ENCODE results near the gene MYO16.
"Not testable (repeated sequence)": the region's sequence is repeated elsewhere in the genome, so short reads cannot be mapped to it uniquely, and the experiment has no call there.

Gene MYO16

DNA sequence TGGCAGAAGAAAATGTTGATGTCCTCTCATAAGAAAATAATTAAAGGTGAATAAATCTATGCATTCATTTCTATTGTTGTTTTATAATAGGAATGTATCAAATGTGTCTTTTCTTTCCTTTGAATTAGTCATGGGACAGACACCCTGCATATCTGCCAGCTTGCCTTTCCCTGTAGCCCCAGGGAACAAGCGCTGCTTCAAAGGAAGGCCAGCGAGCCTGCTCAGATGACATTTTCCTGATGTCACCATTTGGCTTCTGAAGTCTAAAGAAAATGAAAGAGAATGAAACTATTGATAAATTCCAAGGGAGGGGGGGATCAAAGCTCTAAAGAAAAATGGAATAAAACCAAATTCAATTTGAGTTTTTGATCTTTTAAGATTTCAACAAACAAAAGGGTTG lies 582.2 kb downstream of the MYO16 start:
- no peak for DNase-seq

GRCh38 chr13:109212650-109213049 lies 583.2 kb downstream of the MYO16 start:
- no peak for DNase-seq

DNA sequence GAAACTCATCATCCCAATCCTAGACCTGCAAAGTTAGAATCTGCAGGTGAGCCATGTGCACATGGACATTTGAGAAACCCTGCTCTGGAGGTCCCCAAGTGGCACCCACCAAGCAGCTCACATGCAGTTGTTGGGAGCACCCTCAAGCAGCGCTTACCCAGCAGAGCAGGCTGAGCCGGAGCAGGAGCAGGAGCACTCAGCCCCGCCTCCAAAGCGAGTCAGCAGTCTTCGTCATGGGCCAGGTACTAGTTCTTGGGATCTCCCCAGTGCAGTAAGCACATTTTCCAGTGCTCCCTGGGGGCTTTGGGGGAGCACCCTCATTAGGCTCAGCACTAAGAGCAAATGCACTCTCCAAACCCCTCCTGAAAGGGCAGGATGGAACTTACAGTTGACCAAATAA lies 584.3 kb downstream of the MYO16 start:
- DNase-seq, result no peak

- DNase-seq, result no peak
These were observed 585.0 kb downstream of the MYO16 start for GRCh38 chr13:109214393-109214792.

DNA sequence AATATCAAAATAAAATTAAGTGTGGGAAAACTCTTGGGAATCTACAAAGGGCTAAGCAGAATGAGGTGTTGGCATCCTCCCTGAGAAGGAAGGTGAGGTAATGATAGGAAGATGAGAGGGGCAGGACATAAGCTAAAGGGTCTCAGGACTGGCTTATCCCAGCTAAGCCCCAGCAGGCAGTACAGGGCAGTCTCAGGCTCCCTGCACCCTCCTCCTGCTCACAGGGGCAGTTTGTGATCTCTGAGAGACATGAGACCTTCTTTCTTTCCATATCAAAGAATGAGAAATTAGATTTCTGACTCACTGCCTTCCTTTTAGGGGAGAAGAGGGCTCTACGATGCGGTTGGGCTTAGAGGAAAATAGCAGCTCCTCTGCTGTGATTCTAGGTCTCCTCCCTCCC lies 586.0 kb downstream of the MYO16 start:
- no peak for DNase-seq

GRCh38 chr13:109217510-109217909 lies 588.1 kb downstream of the MYO16 start:
- DNase-seq, result not testable (repeated sequence)

- no peak for DNase-seq
These were observed 591.2 kb downstream of the MYO16 start for GRCh38 chr13:109220631-109221030.

DNA sequence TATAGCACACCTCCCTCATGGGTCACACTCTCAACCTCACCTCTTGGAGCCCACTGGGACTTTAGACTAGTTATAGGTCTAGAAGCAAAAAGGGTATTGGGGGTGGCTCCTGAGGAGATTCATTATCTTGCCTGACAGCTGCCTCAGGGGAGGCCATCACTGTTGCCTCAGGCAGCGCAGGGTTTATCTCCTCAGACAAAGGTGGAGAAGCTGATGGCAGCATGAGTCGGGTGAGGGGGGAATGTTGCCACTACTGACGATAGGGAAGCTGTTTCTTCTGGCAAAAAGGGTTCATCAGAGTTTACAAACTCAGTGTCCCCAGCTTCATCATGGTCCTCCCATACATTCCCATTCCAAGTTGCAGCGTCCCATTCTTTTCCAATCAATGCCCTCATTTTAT lies 594.6 kb downstream of the MYO16 start:
- no peak for DNase-seq

GRCh38 chr13:109226631-109227030 lies 597.2 kb downstream of the MYO16 start:
- no peak for DNase-seq

DNA sequence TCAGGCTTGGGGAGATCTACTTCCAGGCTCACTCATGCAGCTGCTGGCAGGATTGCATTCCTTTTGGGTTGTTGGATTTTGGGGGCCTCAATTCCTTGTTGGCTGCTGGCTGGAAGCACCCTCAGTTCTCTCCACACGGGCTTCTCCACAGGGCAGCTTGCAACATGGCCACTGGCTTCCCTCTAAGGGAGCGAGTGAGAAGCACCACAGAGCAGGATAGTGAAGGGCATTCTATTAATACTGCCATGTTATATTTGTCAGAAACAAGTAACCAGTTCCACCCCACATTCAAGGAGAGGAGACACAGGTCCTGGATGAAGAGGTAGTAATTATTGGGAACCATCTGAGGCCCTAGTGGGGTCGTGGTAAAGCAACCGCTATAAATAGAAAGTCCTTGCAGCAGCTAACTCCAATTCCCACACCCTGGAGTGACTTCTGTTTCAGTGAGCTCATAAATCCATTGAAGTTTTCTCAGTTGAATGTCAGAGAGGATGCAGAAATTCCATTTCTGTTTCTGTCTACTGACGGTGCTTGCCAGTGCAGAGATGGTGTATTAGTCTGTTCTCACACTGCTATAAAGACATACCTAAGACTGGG lies 598.0 kb downstream of the MYO16 start:
- DNase-seq, result no peak

GRCh38 chr13:109228211-109228610 lies 598.8 kb downstream of the MYO16 start:
- DNase-seq, result no peak

- DNase-seq, result no peak
These were observed 602.5 kb downstream of the MYO16 start for GRCh38 chr13:109231888-109232287.

- DNase-seq, result no peak
These were observed 603.9 kb downstream of the MYO16 start for GRCh38 chr13:109233293-109233692.

DNA sequence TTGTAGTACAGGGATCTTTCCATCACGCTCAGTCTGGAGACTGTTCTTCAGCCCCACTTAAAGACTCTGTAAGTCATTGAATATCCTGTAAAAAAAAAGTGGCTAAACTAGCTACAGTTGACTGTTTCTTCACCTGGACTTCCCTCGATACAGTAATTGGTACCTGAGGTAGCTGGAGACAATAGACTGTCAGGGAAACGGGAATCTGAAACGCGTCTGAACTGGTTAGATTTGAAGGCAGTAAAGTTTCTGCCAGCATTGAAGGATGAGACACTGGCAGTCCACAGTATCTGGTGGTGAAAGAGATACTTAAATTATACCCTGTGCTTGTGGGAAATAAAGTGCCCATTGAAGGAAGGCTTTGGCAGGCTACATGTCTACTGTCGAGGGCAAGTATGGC lies 606.5 kb downstream of the MYO16 start:
- DNase-seq, result no peak

- DNase-seq, result no peak
These were observed 611.7 kb downstream of the MYO16 start for GRCh38 chr13:109241160-109241559.

GRCh38 chr13:109243311-109243951 lies 614.0 kb downstream of the MYO16 start:
- no peak for DNase-seq

DNA sequence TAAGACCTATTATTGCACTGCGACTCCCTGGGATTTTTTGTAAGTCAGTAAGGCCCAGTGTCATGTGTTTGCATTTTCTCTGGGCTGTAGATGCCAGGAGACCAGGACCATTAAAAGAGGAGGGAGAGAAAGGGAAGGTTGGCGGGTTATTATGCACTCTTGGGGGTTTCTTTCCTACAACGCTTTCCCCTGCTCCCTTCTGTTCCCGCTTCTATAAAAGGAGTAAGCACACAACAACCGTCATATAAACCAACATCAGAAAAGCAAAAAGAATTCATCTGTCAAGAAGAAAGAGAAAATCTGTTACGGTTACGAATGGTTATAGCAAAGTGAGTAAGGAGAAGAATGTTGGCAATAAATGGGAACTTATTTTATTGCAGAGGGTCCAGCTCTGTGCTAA lies 615.2 kb downstream of the MYO16 start:
- no peak for DNase-seq

GRCh38 chr13:109246001-109246400 lies 616.6 kb downstream of the MYO16 start:
- no peak for DNase-seq

GRCh38 chr13:109249780-109250528 lies 620.5 kb downstream of the MYO16 start:
- DNase-seq, result no peak

DNA sequence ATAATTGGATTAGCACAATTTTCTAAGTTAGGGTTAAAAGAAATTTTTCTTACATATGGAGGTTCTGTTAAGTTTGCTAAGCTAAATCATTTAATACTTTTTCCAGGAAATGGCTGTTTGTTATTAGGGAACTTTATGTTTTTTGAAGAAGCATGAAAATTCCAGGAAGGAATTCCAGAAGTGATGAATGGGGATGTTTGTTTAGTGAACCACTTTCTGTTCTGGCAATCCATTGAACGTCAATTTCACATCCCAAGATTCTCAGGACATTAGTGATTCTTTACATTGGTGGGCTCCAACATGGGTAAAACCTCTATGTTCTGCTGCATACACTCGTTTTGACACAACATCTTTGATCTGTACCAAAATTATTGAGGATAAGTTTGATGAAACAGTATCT lies 622.5 kb downstream of the MYO16 start:
- no peak for DNase-seq

- no peak for DNase-seq
These were observed 623.9 kb downstream of the MYO16 start for GRCh38 chr13:109253316-109253715.

DNA sequence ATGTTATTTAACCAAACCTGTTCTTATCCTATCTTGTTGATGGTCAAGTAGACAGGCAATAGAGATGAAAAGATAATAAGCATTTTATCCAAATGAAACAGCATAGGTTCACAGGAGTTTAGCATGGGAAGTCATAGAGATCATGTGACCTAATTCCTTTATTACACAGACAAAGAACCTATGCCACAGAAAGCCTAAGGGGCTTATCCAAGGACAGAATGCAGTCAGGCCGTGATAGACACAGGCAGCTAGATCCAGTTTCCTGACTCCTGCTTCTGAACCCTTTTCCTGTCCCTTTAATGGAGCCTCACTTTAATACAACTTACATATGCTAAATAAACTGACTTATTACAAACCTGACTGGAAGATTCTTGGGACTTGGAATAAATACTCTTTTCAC lies 624.9 kb downstream of the MYO16 start:
- no peak for DNase-seq

GRCh38 chr13:109255141-109255856 lies 625.9 kb downstream of the MYO16 start:
- DNase-seq, result no peak

Data from NCI-H1694 treated with DMSO at 0.1 percent for 48 hours (cell line).